ENCODE results near the gene SMARCAL1. TPM values are rescaled to one million over a fixed set of nuclear protein-coding genes. Genes with fewer than 3 reads are reported as not detected.

SMARCAL1 gene
- total RNA-seq, 1 experiment from 2014 or later: 20.9 TPM

GRCh38 chr2:216453955-216454614, 41.8 kb downstream of the SMARCAL1 start:
- Mint-ChIP-seq H3K27me3 (ENCODE audit: low read depth) (no peaks in the 10 kb centered on the region), H3K27ac (no peak overlapping the region), H3K36me3 (peaks cover 82% of the 10 kb centered on the region), H3K9me3 (peaks cover 40% of the 10 kb centered on the region), H3K4me3 (no peak overlapping the region), H3K4me1 (peaks cover 2% of the 10 kb centered on the region; the same call in 1 of the 2 replicates)
- POLR2A ChIA-PET: no interaction called here
- TF ChIP-seq GRHL2 (CRISPR knock-in tag; IDR thresholded peaks at IDR 0.05; ENCODE audit: insufficient replicate concordance, severe bottlenecking): no peak
- no peak for TF ChIP-seq TEAD1 (CRISPR knock-in tag; IDR thresholded peaks at IDR 0.05)
- no peak for TF ChIP-seq ZNF423 (CRISPR knock-in tag; IDR thresholded peaks at IDR 0.05)
- TF ChIP-seq USF2 (CRISPR knock-in tag; IDR thresholded peaks at IDR 0.05): no peak
- TF ChIP-seq JUN (CRISPR knock-in tag; IDR thresholded peaks at IDR 0.05): no peak
- TF ChIP-seq NFE2L1 (CRISPR knock-in tag; IDR thresholded peaks at IDR 0.05): no peak
- TF ChIP-seq ZNF396 (CRISPR knock-in tag; IDR thresholded peaks at IDR 0.05; ENCODE audit: borderline replicate concordance): no peak
- no peak for TF ChIP-seq CREB1 (CRISPR knock-in tag; IDR thresholded peaks at IDR 0.05)
- TF ChIP-seq PRDM15 (CRISPR knock-in tag; IDR thresholded peaks at IDR 0.05): no peak
- no peak for TF ChIP-seq ELF4 (CRISPR knock-in tag; IDR thresholded peaks at IDR 0.05; ENCODE audit: low read depth)
- no peak for TF ChIP-seq ETV6 (CRISPR knock-in tag; IDR thresholded peaks at IDR 0.05)
- TF ChIP-seq USF1 (CRISPR knock-in tag; IDR thresholded peaks at IDR 0.05): no peak
- no peak for TF ChIP-seq FOXP1 (CRISPR knock-in tag; IDR thresholded peaks at IDR 0.05; ENCODE audit: borderline replicate concordance)
- TF ChIP-seq NR3C1 (CRISPR knock-in tag; conservative IDR thresholded peaks at IDR 0.05; ENCODE audit: low read depth): no peak
- no peak for ATAC-seq
- no peak for DNase-seq (ENCODE audit: low spot score)
- CTCF ChIA-PET: no interaction called here

- Mint-ChIP-seq H3K27ac (no peak overlapping the region), H3K4me3 (no peak overlapping the region), H3K27me3 (ENCODE audit: low read depth) (no peaks in the 10 kb centered on the region), H3K9me3 (peaks cover 5% of the 10 kb centered on the region), H3K36me3 (0 out of 2 replicates have a peak, but pooled peaks cover 5% of the 10 kb centered on the region), H3K4me1 (no peaks in the 10 kb centered on the region)
- CTCF ChIA-PET: no interaction called here
- no peak for DNase-seq (ENCODE audit: low spot score)
- no peak for ATAC-seq
- POLR2A ChIA-PET: no interaction called here
- no peak for TF ChIP-seq HMGA2 (CRISPR knock-in tag; IDR thresholded peaks at IDR 0.05)
- TF ChIP-seq FOXK1 (CRISPR knock-in tag; IDR thresholded peaks at IDR 0.05): no peak
- no peak for TF ChIP-seq NR3C1 (CRISPR knock-in tag; conservative IDR thresholded peaks at IDR 0.05; ENCODE audit: low read depth)
- TF ChIP-seq ZNF121 (CRISPR knock-in tag; IDR thresholded peaks at IDR 0.05): no peak
- TF ChIP-seq ZNF532 (CRISPR knock-in tag; IDR thresholded peaks at IDR 0.05; ENCODE audit: borderline replicate concordance): no peak
- TF ChIP-seq IRF2 (CRISPR knock-in tag; IDR thresholded peaks at IDR 0.05; ENCODE audit: borderline replicate concordance, low read depth): no peak
- TF ChIP-seq GTF2I (CRISPR knock-in tag; conservative IDR thresholded peaks at IDR 0.05): no peak
- TF ChIP-seq IRF1 (CRISPR knock-in tag; IDR thresholded peaks at IDR 0.05): no peak
- TF ChIP-seq MXD4 (CRISPR knock-in tag; IDR thresholded peaks at IDR 0.05; ENCODE audit: borderline replicate concordance): no peak
- no peak for TF ChIP-seq NFYB (CRISPR knock-in tag; conservative IDR thresholded peaks at IDR 0.05; ENCODE audit: low read depth)
- TF ChIP-seq ZNF416 (CRISPR knock-in tag; IDR thresholded peaks at IDR 0.05): no peak
- TF ChIP-seq ZMAT4 (CRISPR knock-in tag; IDR thresholded peaks at IDR 0.05): no peak
- TF ChIP-seq PRRX2 (CRISPR knock-in tag; IDR thresholded peaks at IDR 0.05): no peak
- TF ChIP-seq RORB (CRISPR knock-in tag; IDR thresholded peaks at IDR 0.05): no peak
Measured at GRCh38 chr2:216463148-216463547, 50.9 kb downstream of the SMARCAL1 start.
